ENCODE results near the gene MAP2K7.

Gene MAP2K7

DNA sequence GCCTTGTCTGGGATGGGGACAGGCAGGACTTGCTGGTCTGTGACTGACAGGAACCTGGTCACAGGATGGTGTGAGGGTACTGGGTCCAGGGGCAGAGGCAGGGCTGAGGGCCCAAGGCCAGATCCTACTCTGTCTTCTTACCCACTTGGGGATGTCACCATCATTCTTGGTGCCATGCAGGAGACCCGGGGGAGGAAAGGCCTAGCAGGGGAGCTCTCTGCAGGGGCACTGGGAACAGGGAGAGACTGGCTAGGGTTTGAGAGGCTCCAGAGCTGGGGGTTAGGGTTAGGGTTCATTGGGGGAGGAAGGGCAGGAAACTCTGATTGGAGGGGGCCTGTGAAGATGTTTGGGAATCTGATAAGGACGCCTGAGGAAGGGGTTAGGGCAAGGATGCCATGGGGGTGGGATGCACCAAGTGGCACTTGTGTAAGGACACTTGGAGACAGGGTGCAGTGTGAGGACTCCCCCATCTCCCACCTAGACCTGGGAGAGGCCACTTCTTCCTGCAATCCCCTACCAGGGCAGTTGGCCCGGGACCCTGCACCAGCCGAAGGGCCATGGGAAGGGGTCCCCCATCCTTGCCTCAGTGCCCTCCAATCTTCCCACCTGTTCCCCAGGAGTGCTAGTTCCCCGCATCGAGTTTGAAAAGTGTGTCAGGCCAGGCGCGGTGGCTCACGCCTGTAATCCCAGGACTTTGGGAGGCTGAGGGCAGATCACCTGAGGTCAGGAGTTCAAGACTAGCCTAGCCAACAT lies 36.4 kb upstream of the MAP2K7 start:
- DNase-seq, result no peak

DNA sequence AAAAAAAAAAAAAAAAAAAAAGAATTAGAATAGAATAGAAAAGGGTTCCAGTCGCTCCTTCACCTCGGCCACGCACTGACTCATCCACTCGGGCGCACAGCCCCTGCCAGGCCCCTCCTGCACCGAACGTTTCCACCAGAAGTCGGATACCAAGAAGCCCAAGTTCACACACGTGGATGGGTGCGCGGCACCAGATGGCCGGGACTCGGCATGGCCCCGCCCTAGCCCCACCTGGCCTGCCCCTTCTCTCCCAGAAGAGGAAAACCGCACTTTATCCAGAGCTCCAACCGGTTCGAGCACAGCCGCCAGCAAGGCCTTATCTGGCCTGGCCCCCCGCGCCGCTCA lies 35.4 kb upstream of the MAP2K7 start:
- DNase-seq, result peak; percentile 80

DNA sequence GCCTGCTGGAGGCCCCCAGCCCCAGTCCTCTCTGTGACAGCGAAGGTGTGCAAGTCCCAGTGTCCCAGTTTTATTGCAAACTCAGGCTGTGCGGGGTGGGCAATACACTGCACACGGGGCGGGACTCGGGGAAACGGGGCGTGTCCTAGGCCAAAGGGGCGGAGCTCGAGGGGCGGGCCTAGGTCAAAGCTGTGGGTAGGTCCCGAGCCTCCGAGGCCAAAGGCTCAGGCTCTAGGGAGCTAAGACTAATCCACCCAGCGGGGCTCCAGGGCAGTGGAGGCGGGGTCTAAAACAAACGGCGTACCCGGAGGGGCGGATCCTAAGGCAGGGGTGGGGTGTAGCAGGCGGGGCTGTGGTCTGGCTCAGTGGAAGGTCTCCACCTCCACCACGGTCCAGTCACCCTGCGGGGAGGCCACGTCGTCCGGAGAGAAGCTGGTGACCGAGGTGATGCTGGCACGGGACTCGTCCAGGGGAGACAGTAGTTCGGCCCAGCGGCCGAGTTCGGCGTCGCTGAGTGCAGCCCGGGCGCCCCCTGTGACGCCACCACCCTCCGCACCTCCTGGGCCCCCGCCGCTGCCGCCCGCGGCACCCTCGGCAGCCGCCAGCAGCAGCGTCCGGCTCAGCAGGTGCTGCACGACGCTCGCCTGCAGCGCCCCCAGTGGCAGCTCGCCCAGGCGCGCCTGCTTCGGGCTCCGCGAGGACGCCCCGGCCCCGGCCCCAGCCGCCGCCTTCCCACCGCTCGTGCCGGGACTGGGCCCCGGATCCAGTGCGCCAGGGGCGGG lies 34.8 kb upstream of the MAP2K7 start:
- peak; percentile 90 for DNase-seq

DNA sequence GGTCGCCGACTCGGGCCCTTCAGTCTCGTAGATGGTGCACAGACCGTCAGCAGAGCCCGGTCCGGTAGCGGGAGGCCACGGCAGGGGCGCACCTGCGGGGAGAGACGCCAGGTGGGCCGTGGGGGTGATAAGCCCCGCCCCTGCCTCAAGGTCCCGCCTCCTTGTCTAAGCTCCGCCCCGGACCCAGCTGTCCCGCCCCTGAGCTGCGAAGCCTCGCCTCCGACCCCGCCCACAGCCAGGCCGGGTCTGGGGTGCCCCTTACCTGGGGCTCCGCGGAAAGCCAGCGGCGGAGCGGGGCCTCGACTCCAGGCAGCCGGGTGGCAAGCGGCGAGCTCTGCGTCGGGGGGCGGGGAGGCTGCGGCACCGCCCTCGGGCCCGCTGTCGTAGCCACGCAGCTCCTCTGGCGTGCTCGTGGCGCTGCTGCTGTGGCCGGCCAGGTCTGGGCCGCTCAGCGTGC lies 34.2 kb upstream of the MAP2K7 start:
- no peak for DNase-seq

DNA sequence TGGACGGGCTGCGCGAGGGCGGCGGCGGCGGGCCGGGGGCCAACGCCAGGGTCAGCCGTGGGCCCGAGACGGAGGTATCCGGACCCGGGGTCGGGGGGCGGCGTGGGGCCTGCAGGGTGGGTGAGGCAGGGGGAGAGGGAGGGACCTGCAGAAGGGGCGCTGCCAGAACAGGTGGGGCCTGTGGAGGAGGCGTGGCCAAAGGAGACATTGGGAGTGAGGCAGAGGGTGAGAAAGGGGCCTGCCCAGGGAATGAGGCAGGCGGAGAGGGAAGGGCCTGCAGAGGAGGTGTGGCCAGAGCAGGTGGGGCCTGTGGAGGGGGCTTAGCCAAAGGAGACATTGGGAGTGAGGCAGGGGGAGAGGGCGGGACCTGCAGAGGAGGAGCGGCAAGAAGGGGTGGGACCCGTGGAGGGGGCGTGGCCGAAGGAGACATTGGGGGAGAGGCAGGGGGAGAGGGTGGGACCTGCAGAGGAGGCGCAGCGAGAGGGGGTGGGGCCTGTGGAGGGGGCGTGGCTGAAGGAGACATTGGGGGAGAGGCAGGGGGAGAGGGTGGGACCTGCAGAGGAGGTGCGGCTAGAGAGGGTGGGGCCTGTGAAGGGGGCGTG lies 33.7 kb upstream of the MAP2K7 start:
- peak; percentile 85 for DNase-seq

DNA sequence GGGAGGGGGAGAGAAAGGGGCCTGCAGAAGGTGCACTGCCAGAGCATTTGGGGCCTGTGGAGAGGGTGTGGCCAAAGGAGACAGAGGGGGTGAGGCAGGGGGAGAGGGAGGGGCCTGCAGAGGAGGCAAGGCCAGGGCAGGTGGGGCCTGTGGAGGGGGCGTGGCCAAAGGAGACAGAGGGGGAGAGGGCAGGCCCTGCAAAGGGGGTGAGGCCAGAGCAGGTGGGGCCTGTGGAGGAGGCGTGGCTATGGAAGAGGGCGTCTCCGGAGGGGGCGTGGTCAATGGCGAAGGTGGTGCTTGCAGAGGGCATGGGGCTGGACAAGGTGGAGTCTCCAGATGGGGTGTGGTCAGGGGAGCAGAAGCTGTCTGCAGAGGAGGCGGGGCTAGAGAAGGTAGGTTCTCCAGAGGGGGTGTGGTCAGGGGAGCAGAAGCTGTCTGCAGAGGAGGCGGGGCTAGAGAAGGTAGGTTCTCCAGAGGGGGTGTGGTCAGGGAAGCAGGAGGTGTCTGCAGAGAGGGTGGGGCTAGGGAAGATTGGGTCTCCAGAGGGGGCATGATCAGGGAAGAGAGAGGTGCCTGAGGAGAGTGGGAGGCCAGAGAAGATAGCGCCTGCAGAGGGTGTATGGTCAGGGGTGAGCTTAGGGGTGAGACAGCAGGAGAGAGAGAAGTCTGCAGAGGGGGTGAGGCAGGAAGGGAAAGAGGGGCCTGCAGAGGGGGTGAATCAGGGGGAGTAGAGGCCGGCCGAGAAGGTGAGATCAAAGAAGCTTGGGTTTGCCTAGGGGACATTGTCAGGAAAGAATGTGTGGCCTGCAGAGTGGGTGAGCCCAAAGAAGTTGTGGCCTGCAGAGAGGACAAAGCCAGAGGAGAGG lies 32.9 kb upstream of the MAP2K7 start:
- DNase-seq, result peak; percentile 86

DNA sequence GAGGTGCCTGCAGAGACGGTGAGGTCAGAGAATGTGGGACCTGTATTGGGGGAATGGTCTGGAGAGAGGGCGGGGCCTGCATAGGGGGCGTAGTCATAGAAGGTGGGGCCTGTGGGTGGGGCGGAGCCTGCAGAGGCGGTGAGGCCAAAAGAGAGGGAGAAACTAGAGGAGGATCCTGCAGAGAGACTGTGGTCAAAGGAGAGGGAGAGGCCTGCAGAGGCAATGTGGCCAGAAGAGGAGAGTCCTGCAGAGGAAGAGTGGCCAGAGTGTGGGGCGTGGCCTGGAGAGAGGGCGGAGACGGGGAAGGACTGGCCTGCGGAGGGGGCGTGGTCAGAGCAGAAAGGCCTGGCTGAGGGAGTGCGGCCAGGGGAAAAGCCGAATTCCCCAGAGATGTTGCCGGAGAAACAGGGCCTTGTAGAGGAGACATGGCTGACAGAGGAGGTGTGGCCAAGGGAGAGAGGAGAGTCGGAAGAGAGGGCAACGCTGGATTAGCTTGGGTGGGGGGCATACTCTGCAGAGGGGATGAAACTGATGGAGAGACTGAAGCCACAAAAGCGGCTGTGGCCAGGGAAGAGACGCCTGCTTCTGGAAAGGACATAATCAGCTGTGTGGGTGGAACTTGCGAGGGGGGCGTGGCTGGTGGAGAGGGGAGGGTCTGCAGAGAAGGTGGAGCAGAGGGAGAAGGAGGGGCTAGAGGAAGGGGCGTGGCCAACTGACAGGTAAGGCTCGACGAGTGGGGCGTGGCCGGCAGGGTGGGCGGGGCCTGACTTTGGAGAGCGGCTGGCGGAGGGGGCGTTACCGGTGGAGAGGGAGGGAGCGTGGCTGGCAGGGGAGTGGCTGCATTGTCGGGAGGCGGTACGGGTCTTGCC lies 32.0 kb upstream of the MAP2K7 start:
- peak; percentile 98 for DNase-seq

DNA sequence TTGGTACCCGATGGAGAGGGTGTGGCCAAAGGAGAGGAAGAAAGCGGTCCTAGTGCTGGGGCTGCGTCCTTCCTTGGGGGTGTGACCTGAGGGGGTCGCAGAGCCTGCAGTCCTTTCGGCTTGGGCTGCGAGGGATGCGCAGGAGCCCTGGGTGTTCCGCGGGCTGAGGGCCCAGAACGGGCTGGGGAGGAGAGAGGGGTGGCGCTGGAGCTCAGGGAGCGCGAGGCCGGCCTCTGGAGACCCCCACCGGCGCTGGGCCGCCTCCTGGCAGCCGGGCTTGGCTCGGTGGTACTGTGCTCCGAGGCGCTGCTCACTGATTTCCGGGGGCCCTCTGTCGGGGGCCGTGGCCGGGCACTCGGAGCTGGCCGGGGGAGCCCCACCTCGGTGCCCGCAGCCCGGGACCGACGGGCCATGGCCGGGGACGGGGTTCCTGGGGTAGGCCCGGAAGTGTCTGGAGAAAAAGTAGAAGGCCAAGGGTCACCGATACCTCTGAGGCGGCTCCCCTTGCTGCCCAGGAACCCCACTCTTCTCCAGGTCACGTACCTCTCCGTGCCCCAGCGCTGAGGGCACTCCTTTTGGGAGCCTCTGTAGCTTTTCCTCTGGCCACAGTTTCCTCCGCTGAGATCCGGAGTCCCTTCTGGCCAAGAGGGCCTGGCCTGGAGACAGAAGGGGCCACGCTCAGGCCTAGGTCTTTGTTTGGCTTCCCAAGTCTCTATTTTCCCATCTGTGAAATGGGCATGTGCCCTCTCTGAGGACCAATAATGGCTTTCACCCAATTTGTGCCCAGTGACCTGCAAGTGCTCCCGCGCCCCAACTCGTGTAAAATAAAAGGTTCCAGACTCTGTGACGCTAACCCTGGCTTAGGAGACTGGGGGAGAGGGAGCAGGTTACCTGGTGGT lies 31.1 kb upstream of the MAP2K7 start:
- DNase-seq, result no peak

DNA sequence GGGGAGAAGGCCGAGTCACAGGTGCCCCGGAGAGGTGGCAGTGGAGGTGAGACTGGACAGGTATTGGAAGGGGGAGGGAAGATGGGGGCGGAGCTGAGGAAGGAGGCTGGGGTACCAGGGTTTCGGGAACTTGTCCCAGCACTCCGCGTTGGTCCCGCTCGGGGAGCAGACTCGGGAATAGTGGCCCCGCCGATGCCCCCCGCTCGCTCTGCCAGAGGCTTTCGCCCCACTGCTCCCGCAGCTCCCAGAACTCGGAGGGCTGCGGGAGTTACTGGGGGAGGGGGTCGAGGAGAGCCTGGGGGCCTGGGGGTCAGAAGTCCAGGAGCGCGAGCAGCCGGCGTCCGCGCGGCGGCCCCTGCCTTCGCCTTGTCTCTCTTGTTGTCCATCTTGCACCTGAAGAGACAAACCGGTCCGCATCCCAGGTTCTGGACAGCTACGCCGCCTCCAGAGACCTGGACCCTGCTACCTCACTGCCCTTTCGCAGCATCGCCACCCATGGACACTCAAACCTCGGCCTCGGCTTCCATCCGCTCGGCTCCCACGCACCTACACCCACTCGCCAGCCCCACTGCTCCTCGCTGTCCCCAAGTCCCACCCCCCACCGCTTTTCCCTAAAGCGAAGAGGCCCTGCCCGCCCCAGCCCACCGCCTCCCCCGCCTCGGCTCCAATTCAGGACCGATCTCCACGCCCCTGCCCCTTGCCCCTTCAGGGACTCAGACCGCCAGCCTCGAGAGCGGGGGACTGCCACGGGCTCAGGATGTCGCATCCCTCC lies 30.2 kb upstream of the MAP2K7 start:
- DNase-seq, result no peak

DNA sequence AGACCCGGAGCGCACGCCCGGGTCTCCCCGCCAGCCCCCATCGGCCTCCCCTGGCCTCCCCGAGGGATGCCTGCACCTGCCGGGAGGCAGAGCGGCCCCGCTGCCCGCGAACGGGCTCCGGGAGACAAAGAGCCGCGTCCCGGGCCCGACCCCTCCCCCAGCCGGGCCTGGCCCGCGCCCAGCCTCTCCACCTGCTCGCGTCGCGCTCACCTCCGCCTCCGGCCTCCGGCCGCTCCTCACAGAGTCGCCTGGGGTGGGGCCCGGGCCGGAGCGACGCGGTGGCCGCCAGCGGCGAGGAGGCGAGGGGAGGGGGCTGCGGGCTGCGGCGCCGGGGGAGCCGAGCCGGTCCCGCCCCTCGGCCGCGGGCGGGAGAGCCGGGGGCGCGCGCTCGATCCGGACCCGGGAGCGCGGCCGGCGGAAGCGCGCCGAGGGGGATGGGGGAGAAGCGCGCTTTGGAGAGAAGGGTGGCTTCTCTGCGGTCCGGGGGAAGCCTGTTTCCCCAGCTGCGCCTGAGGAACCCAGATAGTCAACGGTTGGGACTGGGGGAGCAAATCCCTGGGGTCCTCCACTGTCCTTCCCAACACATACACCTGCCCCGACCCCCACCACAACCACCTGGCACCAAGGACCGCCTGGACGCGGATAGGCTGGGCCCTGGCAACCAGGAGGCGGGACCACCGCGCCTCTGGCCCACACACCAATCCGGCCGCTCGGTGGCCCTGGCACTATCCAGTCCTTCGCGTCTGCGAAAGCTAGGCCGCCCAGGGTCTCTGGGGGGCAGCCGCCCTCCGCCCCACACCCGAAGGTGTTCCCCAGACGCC lies 29.4 kb upstream of the MAP2K7 start, which contains the start of gene PRR36:
Gene PRR36 (minus strand): TSS at position 315 of the 821 bp plus-strand sequence. CDS start 701 bp downstream, outside the sequence.
- peak; percentile 91 for DNase-seq

DNA sequence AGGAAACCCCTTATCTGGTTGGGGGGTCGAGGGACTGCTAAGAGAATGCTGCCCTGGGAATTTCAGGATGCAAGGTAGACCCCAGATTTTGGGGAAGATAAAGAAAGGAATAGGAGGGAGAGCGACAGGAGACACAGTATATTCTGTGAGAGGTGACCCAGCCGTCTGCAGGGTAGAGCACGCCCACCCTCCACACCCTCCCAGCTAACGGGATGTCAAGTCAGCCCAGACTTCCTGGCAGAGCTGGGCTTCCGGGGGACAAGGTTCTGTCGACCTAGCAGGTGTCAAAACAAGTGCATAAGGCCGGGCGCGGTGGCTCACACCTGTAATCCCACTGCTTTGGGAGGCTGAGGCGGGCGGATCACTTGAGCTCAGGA lies 28.8 kb upstream of the MAP2K7 start:
- no peak for DNase-seq

DNA sequence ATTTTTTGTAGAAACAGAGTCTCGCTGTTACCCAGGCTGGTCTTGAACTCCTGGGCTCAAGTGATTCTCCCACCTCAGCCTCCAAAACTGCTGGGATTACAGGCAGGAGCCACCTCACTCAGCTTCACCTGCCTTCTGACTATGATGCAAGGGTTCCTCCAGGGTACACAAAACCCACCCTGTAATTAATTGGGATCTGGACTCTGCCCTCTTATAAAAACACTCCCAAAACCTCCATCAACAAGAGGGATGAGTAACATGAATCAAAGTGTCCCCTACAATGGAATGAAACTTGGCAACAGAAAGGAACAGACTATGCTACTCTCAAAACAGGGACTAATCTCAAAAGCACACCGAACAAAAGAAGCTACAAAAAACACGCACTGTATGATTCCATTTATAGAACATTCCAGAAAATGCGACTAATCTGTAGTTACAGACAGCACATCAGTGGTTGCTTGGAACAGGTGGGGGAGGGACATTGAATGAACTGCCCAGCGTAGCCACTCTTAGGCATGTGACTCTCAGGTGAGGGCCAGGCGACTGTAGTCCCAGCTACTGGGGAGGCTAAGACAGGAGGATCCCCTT lies 26.3 kb upstream of the MAP2K7 start:
- DNase-seq, result no peak

DNA sequence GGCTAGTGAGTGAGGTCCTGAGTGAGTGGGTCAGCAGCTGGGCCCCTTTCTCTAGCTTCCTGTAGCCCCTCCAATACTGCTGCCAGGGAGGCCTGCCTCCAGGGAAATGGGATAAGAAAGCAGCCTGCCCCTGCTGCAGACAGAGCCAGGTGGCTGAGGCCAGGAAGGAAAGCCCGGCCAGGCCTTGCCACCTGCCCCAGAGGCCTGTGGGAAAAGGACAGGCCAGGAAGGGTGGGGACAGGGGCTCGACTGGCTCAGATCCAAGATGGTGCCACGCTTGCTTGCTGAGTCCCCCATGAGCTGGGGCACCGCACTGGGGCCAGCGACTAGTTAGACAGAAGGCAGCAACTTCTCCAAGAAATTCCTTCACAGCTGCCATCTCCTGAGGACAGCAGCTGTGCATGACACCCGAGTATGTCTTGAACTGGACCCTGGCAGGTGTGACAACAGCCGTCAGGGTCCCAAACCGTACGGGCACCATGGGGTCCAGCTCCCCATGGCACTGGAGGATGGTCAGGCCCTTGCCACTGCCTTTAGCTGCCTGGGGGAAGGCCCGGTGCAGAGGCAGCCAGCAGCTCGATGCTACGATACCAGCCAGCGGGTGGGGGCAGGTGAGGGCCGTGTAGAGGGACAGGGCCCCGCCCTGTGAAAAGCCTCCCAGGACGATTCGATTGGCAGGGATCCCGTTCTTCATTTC lies 24.4 kb upstream of the MAP2K7 start:
- DNase-seq, result peak; percentile 19

DNA sequence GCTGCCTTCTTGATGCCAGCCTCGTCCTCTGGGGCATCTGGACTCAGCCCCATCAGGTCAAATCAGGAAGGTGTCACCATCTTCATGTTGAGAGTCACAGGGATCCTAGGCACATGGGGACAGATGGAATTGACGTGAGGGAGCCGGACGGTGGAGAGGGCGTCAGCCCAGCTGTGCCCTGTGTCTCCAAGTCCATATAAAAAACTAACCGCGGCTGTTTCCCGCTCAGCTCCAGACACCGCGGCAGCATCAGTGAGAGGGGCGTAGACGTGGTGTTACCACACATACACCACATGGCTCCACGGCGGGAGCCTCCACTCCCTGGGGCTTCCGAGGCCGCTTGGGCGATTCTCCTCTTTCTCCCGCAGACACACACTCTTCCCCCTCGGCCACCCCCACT lies 23.8 kb upstream of the MAP2K7 start:
- DNase-seq, result peak; percentile 31

DNA sequence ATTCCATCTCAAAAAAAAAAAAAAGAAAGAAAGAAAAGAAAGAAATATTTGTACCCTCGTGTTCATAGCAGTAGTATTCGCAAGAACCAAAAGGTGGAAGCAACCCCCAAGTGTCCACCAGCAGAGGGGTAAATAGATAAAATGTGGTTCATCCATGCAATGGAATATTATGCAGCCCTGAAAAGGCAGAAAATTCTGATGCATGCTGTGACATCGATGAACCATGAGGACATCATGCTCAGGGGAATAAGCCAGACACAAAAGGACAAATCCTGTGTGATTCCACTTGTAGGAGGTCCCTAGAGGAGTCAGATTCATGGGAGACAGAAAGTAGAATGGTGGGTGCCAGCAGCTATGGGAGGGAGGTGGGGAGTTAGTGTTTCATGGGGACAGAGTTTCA lies 21.8 kb upstream of the MAP2K7 start:
- DNase-seq, result no peak

DNA sequence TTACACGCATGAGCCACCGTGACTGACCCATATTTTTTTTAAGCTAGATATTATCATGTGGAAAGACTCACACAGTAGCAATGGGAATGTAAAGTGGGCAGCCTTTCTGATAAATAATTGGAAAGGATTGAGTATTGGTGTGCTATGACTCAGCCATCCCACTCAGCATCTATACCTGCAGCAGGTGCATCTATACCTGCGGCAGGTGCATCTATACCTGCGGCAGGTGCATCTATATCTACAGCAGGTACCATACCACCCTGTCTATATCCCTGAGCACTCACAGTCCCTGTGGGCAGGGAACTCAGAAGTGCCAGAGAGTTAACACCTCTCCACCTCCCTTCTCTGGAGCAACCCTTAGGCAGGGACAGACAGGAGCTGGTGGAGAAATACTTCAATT lies 20.6 kb upstream of the MAP2K7 start:
- DNase-seq, result no peak

DNA sequence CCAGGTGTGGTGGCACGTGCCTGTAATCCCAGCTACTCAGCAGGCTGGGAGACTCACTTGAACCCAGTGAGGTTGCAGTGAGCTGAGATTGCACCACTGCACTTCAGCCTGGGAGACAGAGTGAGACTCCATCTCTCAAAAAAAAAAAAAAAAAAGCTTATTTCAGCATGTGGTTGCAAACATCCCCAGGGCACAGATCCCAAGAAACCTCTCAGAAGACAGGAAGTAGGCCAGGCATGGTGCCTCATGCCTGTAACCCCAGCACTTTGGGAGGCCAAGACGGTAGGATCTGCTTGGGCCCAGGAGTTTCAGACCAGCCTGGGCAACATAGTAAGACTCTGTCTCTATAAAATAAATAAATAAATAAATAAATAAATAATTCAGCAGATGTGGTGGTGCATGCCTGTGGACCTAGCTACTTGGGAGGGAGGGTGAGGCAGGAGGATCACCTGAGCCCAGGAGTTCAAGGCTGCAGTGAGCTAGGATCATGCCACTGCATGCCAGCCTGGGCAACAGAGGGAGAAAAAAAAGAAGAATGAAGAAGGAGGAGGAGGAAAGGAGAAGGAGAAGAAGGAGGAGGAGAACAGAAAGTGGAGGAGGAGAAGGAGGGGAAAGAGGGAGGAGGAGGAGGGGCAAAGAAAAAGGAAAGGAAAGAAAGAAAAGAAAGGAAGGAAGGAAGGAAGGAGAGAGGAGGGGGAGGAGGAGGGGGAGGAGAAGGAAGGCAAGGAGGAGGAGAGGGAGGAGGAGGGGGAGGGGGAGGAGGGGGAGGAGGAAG lies 19.7 kb upstream of the MAP2K7 start:
- DNase-seq, result no peak

Data from NCI-H82 (cell line).